Mesenteric fat pad (tissue), 1 donor: ENCODE data around the gene C10orf71. TPM values are rescaled to one million over a fixed set of nuclear protein-coding genes. Genes with fewer than 3 reads are reported as not detected.

Source experiments
- DNase-seq: peaks from one replicate; pipeline ENCODE4 v3.0.0-alpha.2; 2020; ENCODE audit warnings: low spot score
- total RNA-seq: library from RNA; stranded (reverse); fragmentation: NEBNext Ultra II Directional; extraction: Animal tissue kit (Norgen Biotek cat#: 25700); gene quantifications from one replicate; pipeline ENCODE4 v1.2.1, GENCODE V29; 2021
- donor health status: DM: yes; HTN: yes; CAD: no.

C10orf71 gene
- total RNA-seq, 1 donor from 2014 or later: not detected

- DNase-seq: no peak
Observed at GRCh38 chr10:49273626-49274025, 25.3 kb upstream of the C10orf71 start.

- DNase-seq: no peak
Observed at GRCh38 chr10:49274886-49275285, 24.1 kb upstream of the C10orf71 start.

GRCh38 chr10:49275896-49276295 lies 23.1 kb upstream of the C10orf71 start:
- DNase-seq: no peak

GRCh38 chr10:49276596-49276995 lies 22.4 kb upstream of the C10orf71 start:
- no peak for DNase-seq

DNA sequence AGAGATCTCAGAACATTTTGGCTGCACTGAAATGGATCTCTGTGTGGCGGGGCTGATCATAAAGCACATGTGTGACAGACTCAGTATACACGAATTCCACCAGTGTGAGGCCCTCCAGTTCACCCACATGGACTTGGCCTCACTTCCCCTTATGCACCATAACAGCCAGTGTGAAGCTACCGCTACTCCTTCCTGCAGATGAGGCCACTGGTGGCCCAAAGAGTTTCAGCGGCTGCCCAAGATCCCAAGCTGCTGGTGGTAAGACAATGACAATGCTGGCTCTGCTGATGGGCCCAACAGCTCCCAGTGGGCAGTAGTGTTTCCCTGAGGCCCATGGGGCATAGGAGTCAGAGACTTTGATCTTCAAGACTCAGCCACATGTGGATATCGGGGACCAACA lies 21.0 kb upstream of the C10orf71 start:
- peak; percentile 51 for DNase-seq

DNA sequence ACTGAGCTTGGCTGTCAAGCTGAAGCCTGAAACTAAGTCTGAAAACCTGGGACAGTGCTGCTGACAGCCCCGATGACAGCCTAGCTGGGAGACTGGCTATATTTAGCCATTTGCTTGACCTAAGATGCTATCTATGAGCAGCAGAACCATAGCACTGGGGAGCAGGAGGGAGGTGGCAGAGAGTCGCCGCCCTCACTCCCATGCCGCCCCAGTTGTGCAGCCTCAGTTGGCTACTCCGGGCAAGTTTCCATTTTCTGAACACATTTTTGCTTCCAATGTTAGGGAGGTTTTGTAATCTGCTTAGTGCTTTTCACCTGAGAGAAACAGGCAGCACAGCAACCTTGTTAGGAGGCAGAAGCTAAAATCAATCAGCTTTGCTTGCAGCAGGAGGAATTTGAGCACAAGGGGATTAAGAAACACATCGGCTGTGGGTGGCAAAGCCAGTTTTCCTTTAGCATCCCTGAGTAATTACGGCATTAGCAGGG lies 20.4 kb upstream of the C10orf71 start:
- no peak for DNase-seq

DNA sequence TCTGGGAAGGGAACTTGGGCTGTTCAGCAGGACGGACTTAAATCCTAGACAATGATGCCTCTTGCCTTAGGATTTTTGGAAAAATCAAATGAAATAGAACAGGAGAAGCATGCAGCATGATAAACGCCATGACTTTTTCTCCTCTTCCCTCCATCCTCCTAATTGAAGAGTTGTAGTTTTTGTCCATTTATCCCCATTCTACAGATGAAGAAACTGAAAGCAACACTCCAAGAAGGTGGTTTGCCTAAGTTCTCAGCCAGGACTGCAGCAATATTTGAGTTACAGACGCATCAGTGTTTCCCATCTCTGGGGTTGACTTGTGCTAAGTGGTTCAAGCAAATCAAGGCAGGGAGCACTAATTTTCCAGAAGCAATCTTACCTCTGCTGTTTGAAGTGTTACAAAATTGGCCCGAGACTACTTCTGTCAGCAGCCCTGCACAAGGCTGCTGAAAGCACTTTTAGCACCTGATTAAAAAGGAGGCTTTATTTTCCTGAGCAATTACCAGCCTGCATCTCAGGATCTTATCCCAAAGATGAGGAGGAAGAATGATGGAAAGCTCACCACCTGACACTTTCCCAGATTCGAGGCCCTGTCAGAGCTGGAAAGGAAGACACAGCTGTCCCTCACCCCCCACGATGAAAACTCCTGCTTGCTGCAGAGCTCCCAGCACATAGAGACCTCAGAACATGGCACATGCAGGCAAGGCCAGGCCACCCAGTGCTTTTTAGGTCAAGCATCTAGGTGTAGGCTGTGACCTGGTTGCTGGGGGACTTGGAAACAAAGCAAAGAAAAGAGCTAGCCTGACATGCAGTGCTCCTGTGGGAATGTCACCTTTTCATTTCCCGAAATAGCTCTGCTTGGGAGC lies 19.7 kb upstream of the C10orf71 start:
- peak; percentile 33 for DNase-seq

DNA sequence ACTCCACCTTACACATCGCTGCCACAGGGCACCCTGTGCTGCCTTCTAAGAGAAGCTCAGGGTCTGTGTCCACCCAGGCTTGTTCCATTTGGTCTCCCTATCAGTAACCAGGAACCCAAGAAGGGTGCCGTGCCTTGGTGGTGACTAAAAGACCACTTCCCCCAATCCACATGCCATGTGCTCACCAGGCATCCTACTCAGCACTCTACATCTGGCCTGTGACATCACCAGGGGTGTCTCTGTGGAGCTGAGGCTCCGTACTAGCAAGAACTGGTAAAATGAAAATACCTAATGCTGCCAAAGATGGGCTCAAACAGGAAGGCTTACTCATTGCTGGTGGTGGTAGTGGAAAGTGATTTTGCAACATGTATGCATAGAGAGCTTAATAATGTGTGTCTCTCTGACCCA lies 19.0 kb upstream of the C10orf71 start:
- DNase-seq: peak; percentile 47

- DNase-seq: peak; percentile 37
Observed at GRCh38 chr10:49281461-49281860, 17.5 kb upstream of the C10orf71 start.

GRCh38 chr10:49282306-49282705 lies 16.7 kb upstream of the C10orf71 start:
- peak; percentile 6 for DNase-seq

GRCh38 chr10:49282879-49283341 lies 16.1 kb upstream of the C10orf71 start:
- DNase-seq: peak; percentile 76

DNA sequence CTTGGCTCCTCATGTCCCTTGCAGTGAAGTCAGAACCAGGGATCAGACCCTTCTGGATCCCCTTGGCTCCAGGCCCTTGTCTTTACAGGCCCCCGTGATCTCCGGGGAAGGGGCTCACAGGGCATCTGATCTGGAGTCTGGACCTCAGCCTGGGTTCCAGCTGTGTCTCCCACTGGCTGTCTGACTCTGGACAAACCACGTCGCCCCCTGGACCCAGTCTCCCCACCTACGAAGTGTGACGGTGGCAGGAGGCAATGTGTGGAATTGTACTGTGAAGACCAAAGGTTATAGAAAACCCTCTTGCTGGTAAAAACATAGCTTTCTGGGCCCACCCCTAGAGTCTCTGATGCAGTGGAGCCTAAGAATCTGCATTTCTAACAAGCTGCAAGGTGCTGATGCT lies 15.5 kb upstream of the C10orf71 start:
- DNase-seq: peak; percentile 72

DNA sequence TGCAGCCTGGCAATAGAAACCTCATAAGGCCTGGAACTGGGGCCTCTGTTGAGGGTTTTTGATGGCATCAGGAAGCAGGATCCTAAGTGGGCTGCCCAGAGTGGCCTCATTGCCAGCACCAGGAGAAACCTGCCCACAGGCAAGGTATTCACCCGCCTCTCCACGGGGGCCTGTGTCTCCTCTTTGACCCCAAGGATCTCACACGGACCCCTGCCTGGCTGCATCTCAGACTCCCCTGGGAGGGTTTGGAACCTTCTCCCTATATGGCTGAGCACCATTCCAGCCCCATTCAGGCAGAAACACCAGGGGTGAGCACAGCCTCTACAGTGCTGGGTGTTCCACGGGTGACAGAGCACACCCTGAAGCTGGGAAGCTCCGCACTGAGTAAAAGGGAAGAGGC lies 14.6 kb upstream of the C10orf71 start:
- DNase-seq: no peak

- peak; percentile 4 for DNase-seq
Observed at GRCh38 chr10:49285232-49285631, 13.7 kb upstream of the C10orf71 start.

GRCh38 chr10:49286686-49287085 lies 12.3 kb upstream of the C10orf71 start:
- DNase-seq: peak; percentile 64

- peak; percentile 83 for DNase-seq
Observed at GRCh38 chr10:49287689-49288340, 11.2 kb upstream of the C10orf71 start.

- peak; percentile 65 for DNase-seq
Observed at GRCh38 chr10:49288341-49289065, 10.5 kb upstream of the C10orf71 start.

GRCh38 chr10:49289480-49289879 lies 9.5 kb upstream of the C10orf71 start:
- DNase-seq: peak; percentile 9

GRCh38 chr10:49290131-49290530 lies 8.8 kb upstream of the C10orf71 start:
- no peak for DNase-seq

DNA sequence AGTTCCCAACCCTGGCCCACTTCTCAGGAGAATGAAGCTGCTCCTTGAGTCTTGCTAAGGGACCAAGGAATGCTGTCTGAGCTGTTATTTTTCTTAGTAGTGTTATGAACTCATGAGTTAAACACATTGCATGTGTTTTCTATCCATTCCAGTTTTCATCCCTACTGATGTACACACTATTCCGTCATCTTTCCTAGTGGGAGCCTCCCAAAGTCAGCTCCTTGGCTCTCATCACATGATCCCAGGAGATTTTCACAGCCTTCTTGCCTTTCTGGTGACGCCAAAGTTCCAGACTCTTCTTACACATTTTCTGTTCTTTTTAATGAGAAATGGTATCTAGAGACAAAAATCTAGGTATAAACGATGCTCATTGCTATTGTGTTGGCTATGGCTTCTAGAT lies 8.4 kb upstream of the C10orf71 start:
- no peak for DNase-seq

DNA sequence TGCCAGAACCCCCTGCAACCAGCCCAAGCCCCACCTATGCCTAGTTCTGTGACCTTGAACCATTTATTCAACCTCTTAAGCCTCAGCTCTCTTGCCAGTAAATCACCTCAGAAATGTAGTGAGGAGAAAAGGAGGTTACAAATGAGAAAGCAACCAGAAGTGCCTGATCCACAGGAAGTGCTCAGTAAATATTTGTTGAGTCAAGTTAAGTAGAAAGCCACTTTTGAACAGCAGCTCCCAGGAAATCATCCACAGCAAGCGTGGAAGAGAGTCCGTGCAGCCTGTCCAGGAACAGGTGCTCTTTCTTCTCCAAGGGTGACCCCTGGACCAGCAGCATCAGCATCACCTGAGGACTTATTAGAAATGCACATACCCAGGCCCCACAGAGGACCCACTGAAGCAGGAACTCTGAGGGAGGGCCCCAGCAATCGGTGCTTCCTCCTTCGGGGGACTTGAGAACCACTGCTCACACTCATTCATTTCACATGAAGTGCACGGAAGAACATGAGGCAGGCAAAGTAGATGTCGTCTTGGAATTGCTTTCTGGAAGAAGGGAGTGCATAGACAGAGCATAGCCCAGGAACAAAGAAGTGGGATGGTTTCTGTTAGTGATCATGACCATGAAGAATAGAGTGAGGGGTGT lies 6.3 kb upstream of the C10orf71 start:
- DNase-seq: no peak
